HL-60 (cell line): ENCODE measurements around the gene MAP1A.

ENCODE experiments used
- DNase-seq, 2 experiments: peaks; one replicate each; pipeline ENCODE4 v3.0.0-alpha.2; 2010 to 2020; ENCODE audit warnings: low read depth in 1 of 2, low spot score in 1 of 2
- H3K27ac ChIP-seq: fragments of 250-450 bp; sonication (Bioruptor Pico); replicated peaks from 2 replicates; pipeline ENCODE4 v1.5.1; 2020; ENCODE audit warnings: mild to moderate bottlenecking, moderate library complexity
- H3K27me3 ChIP-seq: fragments of 250-450 bp; sonication (Bioruptor Pico); 2 replicates; pipeline ENCODE4 v1.5.1; 2021; ENCODE audit warnings: mild to moderate bottlenecking, moderate library complexity; ENCODE audit not compliant: insufficient read depth, poor library complexity, severe bottlenecking
- H3K4me3 ChIP-seq: replicated peaks from 2 replicates; pipeline ENCODE4 v1.5.1; 2011; ENCODE audit warnings: mild to moderate bottlenecking, control low read depth, low read length; ENCODE audit not compliant: insufficient read depth
- GABPA ChIP-seq: IDR thresholded peaks from 2 replicates; pipeline ENCODE4 v1.6.1; 2012; ENCODE audit warnings: low read depth
- POLR2AphosphoS5 ChIP-seq: IDR thresholded peaks from 2 replicates; pipeline ENCODE4 v1.6.1; 2012; ENCODE audit warnings: low read depth
- SPI1 ChIP-seq: IDR thresholded peaks from 2 replicates; pipeline ENCODE4 v1.6.1; 2012; ENCODE audit warnings: low read depth, mild to moderate bottlenecking, borderline replicate concordance
- TF ChIP-seq, protein P1 (sequence below): IDR thresholded peaks from one replicate; pipeline ENCODE4 v1.5.1; 2011; ENCODE audit warnings: low read length, control low read depth, inconsistent platforms; ENCODE audit not compliant: insufficient read depth
- TF ChIP-seq, protein P2 (sequence below): IDR thresholded peaks from 2 replicates; pipeline ENCODE4 v1.6.1; 2012; ENCODE audit warnings: low read depth; ENCODE audit not compliant: insufficient replicate concordance

MAP1A gene

DNA sequence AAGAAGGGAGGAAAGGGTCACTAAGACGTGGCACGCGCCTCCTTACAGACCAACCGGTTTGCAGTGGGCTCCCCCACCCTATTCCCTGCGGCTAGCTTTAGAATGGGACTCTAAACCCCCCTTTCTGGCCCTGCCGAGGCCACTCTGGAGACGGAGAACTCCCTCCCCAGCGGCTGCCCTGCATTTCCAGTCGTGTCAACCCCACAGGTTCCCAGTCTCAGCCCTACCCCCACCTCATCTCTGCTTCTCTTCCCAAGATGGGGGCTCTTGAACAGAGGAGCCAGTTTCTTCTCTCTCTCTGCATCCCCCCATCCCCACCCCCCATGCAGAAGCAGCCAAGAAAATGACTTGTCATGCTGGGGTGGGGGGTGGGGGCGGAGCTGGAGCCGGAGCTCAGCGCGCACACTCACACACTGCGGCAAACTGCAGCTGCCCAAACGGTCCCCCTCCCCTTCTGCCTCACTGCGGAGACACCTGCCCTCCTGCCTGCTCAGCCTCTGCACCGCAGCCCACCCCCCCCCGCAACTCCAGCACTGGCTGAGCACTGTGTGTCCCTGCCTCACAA, 871 bp downstream of the MAP1A start:
- Histone ChIP-seq H3K27ac (no peak overlapping the region), H3K4me3 (peak overlapping the region; percentile 19), H3K27me3 (peaks cover 3% of the 10 kb centered on the region)
- TF ChIP-seq POLR2AphosphoS5 (0 out of 2 replicates have a peak, but pooled peaks have one; percentile 22), SPI1 (no peak)
- TF ChIP-seq, protein P1, sequence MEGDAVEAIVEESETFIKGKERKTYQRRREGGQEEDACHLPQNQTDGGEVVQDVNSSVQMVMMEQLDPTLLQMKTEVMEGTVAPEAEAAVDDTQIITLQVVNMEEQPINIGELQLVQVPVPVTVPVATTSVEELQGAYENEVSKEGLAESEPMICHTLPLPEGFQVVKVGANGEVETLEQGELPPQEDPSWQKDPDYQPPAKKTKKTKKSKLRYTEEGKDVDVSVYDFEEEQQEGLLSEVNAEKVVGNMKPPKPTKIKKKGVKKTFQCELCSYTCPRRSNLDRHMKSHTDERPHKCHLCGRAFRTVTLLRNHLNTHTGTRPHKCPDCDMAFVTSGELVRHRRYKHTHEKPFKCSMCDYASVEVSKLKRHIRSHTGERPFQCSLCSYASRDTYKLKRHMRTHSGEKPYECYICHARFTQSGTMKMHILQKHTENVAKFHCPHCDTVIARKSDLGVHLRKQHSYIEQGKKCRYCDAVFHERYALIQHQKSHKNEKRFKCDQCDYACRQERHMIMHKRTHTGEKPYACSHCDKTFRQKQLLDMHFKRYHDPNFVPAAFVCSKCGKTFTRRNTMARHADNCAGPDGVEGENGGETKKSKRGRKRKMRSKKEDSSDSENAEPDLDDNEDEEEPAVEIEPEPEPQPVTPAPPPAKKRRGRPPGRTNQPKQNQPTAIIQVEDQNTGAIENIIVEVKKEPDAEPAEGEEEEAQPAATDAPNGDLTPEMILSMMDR = no peak
- TF ChIP-seq, protein P2, sequence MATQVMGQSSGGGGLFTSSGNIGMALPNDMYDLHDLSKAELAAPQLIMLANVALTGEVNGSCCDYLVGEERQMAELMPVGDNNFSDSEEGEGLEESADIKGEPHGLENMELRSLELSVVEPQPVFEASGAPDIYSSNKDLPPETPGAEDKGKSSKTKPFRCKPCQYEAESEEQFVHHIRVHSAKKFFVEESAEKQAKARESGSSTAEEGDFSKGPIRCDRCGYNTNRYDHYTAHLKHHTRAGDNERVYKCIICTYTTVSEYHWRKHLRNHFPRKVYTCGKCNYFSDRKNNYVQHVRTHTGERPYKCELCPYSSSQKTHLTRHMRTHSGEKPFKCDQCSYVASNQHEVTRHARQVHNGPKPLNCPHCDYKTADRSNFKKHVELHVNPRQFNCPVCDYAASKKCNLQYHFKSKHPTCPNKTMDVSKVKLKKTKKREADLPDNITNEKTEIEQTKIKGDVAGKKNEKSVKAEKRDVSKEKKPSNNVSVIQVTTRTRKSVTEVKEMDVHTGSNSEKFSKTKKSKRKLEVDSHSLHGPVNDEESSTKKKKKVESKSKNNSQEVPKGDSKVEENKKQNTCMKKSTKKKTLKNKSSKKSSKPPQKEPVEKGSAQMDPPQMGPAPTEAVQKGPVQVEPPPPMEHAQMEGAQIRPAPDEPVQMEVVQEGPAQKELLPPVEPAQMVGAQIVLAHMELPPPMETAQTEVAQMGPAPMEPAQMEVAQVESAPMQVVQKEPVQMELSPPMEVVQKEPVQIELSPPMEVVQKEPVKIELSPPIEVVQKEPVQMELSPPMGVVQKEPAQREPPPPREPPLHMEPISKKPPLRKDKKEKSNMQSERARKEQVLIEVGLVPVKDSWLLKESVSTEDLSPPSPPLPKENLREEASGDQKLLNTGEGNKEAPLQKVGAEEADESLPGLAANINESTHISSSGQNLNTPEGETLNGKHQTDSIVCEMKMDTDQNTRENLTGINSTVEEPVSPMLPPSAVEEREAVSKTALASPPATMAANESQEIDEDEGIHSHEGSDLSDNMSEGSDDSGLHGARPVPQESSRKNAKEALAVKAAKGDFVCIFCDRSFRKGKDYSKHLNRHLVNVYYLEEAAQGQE = no peak
- DNase-seq = peak in 1 of 2 experiments; percentile 12

DNA sequence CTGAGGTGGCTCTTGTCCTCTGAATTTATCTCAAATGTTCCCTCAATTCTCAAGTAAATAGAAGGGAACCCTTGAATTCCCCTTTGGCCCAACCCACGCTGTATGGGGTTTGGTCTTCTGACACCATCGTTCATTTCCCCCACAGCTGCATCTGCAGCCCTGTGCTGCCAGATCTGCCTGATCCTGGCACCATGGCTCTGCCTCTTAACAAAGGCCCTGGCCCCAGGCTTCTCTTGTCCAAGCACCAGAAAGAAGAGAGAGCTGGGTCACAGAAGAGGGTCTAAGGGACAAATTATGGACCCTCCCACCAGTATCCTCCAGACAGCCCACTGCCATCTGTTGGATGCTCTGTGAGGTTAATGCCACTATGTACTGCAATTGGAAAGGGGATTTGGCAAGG, 1.8 kb downstream of the MAP1A start:
- TF ChIP-seq SPI1 (no peak), POLR2AphosphoS5 (no peak), GABPA (no peak)
- TF ChIP-seq, protein P2 = no peak
- TF ChIP-seq, protein P1 = no peak
- no peak for DNase-seq
- no peak overlapping the region for H3K27ac ChIP-seq
- peaks cover 3% of the 10 kb centered on the region for H3K27me3 ChIP-seq
- H3K4me3 ChIP-seq = no peak overlapping the region

DNA sequence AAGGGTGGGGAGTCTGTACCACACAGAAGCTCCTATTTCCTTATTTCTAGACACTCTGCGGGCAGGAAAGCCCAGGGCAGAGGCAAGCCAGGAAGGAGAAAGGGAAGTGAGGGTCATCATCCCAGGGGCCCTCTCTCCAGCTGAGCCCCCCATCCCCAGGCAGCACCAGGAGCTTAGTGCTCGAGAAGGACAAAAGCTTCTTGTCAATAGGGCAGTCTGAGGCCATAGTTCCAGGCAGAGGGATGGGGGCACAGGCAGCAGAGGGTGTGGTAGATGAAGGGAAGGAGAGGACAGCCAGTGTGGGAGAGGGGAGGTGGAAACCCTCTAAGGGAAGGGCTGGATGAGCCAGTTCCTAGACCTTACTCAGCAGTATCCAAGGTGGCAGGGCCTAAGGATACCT, 2.7 kb downstream of the MAP1A start:
- TF ChIP-seq GABPA (no peak), SPI1 (no peak), POLR2AphosphoS5 (no peak)
- TF ChIP-seq, protein P2 = no peak
- TF ChIP-seq, protein P1 = no peak
- DNase-seq = no peak
- H3K27me3 ChIP-seq = peaks cover 3% of the 10 kb centered on the region
- no peak overlapping the region for H3K4me3 ChIP-seq
- H3K27ac ChIP-seq = no peak overlapping the region
